Mesodermal cell (in vitro differentiated cells): ENCODE data around the gene DQX1.

Source experiments
- H3K27ac ChIP-seq: 2 replicates; pipeline ENCODE4 v1.7.0; 2013; ENCODE audit warnings: mild to moderate bottlenecking, low read depth, low read length, moderate library complexity; ENCODE audit not compliant: severe bottlenecking
- H3K36me3 ChIP-seq: 2 replicates; pipeline ENCODE4 v1.7.1; 2013; ENCODE audit warnings: mild to moderate bottlenecking, low read length, moderate library complexity; ENCODE audit not compliant: control insufficient read depth, insufficient read depth
- H3K4me1 ChIP-seq: one replicate; pipeline ENCODE4 v1.7.1; 2013; ENCODE audit warnings: mild to moderate bottlenecking, low read length; ENCODE audit not compliant: insufficient read depth, control insufficient read depth, poor library complexity, severe bottlenecking
- H3K4me3 ChIP-seq: 2 replicates; pipeline ENCODE4 v1.7.0; 2013; ENCODE audit warnings: low read length, control low read depth, mild to moderate bottlenecking; ENCODE audit not compliant: insufficient read depth, poor library complexity, severe bottlenecking; ENCODE audit errors: extremely low read depth
- H3K9me3 ChIP-seq: 2 replicates; pipeline ENCODE4 v1.7.1; 2013; ENCODE audit warnings: mild to moderate bottlenecking, low read length, moderate library complexity; ENCODE audit not compliant: control insufficient read depth
- WGBS, 2 experiments: methylation state at CpG; one replicate each; pipeline ENCODE4 v1.1.5; 2013; ENCODE audit warnings: missing lambda C conversion rate in 2 of 2; ENCODE audit not compliant: insufficient coverage in 2 of 2; 5-methylcytosine and 5-hydroxymethylcytosine counted together

Gene DQX1

GRCh38 chr2:74542978-74543377 lies 16.9 kb upstream of the DQX1 start:
- H3K9me3 ChIP-seq = no peaks in the 10 kb centered on the region
- no CpG with 5 or more reads among the region's 1 CpG for WGBS, 2 experiments

DNA sequence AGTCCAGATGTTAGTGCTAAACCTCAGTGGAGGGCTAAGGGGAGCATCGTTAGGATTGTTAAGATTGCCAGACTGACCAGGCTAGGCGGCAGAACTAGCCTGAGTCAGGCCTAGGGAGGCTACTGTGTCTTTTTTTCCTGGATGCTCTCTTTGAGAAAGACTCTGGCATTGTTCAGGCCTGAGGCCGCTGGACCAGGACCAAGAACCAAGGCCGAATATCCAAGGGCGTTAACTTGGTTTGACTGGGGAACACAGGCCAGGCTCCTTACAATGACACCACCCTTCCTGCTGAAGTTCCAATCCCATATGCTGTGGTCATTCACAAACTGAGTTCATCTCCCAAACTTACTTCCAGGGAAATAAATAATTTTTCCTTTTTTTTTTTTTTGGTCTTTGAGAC lies 14.3 kb upstream of the DQX1 start:
- Histone ChIP-seq H3K4me1 (peaks cover 5% of the 10 kb centered on the region), H3K27ac (no peak overlapping the region), H3K9me3 (no peaks in the 10 kb centered on the region), H3K36me3 (peaks cover 8% of the 10 kb centered on the region), H3K4me3 (no peak overlapping the region)
- WGBS, 2 experiments = 100% methylated on average over 5 of the region's 5 CpGs

More at GRCh38 chr2:74542978-74543377, 16.9 kb upstream of the DQX1 start:
- no peaks in the 10 kb centered on the region for H3K4me1 ChIP-seq
- peaks cover 8% of the 10 kb centered on the region for H3K36me3 ChIP-seq
- no peak overlapping the region for H3K4me3 ChIP-seq
- H3K27ac ChIP-seq = no peak overlapping the region

DNA sequence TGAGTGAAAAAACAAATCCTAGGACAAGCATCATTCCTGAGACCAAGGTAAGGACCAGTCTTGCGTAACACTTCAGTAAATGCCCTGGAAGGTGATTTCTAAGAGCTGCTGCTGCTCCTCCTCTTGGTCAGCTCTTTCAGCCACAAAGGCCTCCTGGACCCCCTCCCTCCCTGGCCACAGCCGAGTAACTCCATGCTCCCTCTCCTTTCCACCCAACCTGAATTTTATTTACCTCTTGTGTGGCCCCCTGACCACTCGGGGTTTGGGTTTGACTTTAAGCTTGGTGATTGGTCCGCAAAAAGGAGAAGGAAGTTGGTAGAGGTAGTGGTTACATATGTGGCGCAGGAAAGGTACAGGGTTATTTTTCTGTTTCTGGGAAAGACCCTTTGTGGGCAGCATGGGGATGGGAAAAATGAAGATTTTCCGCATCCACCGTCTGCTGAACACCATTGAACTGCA lies 12.9 kb upstream of the DQX1 start:
- H3K4me1 ChIP-seq = peaks cover 5% of the 10 kb centered on the region
- WGBS, 2 experiments = 92 to 100% methylated on average over 4 to 7 of the region's 7 CpGs
- no peaks in the 10 kb centered on the region for H3K9me3 ChIP-seq
- H3K4me3 ChIP-seq = no peak overlapping the region
- peaks cover 13% of the 10 kb centered on the region for H3K36me3 ChIP-seq
- no peak overlapping the region for H3K27ac ChIP-seq

- Histone ChIP-seq H3K36me3 (peaks cover 30% of the 10 kb centered on the region), H3K4me1 (peaks cover 5% of the 10 kb centered on the region), H3K4me3 (no peak overlapping the region), H3K9me3 (no peaks in the 10 kb centered on the region), H3K27ac (no peak overlapping the region)
- WGBS, 2 experiments = 76 to 83% methylated on average over 4 of the region's 4 CpGs
Measured at GRCh38 chr2:74537140-74537539, 11.1 kb upstream of the DQX1 start.

- H3K27ac ChIP-seq = no peak overlapping the region
- WGBS, 2 experiments = 92 to 95% methylated on average over 18 to 21 of the region's 23 CpGs
- peaks cover 5% of the 10 kb centered on the region for H3K4me1 ChIP-seq
- no peak overlapping the region for H3K4me3 ChIP-seq
- H3K9me3 ChIP-seq = no peaks in the 10 kb centered on the region
- H3K36me3 ChIP-seq = peaks cover 33% of the 10 kb centered on the region
Measured at GRCh38 chr2:74536166-74536950, 10.3 kb upstream of the DQX1 start.

DNA sequence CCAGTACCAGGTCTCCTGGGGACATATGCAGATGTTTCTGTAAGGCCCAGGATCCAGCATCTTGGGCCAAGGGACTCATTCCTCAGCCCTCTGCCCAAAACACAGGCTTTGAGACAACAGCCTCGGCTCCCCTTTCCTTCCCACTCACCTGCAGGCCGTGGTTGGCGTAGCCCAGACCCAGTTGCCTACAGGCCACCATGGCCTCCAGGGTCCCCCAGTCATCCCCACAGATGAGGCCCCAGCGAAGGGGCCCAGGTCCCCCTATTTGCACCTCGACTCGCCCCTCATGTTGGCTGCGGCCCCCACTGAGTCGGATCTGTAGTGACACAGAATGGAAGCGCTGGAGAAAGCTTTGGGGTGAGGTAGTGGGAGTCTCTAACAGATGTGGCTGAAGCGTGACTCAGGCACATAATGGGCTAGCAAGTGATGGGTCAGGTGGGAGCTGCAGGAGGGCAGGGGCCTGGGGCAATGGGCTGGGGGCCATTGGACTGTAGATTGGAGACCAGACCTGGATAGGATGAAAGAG lies 9.5 kb upstream of the DQX1 start:
- Histone ChIP-seq H3K4me1 (peaks cover 9% of the 10 kb centered on the region), H3K27ac (no peak overlapping the region), H3K4me3 (no peak overlapping the region), H3K36me3 (peaks cover 39% of the 10 kb centered on the region), H3K9me3 (no peaks in the 10 kb centered on the region)
- WGBS, 2 experiments = 93 to 94% methylated on average over 5 to 8 of the region's 10 CpGs

GRCh38 chr2:74534411-74534810 lies 8.4 kb upstream of the DQX1 start:
- H3K27ac ChIP-seq = no peak overlapping the region
- H3K36me3 ChIP-seq = peaks cover 35% of the 10 kb centered on the region
- 91 to 95% methylated on average over 10 of the region's 12 CpGs for WGBS, 2 experiments
- H3K9me3 ChIP-seq = no peaks in the 10 kb centered on the region
- H3K4me3 ChIP-seq = no peak overlapping the region
- H3K4me1 ChIP-seq = peaks cover 9% of the 10 kb centered on the region

GRCh38 chr2:74533464-74533863 lies 7.4 kb upstream of the DQX1 start:
- peaks cover 37% of the 10 kb centered on the region for H3K36me3 ChIP-seq
- no peak overlapping the region for H3K27ac ChIP-seq
- WGBS, 2 experiments = 97 to 100% methylated on average over 4 of the region's 4 CpGs
- no peaks in the 10 kb centered on the region for H3K9me3 ChIP-seq
- H3K4me3 ChIP-seq = no peak overlapping the region
- peaks cover 14% of the 10 kb centered on the region for H3K4me1 ChIP-seq

- no peaks in the 10 kb centered on the region for H3K9me3 ChIP-seq
- H3K4me1 ChIP-seq = peaks cover 17% of the 10 kb centered on the region
- no peak overlapping the region for H3K4me3 ChIP-seq
- no peak overlapping the region for H3K27ac ChIP-seq
- peaks cover 50% of the 10 kb centered on the region for H3K36me3 ChIP-seq
Measured at GRCh38 chr2:74532222-74532621, 6.2 kb upstream of the DQX1 start.

GRCh38 chr2:74531666-74532065 lies 5.6 kb upstream of the DQX1 start:
- Histone ChIP-seq H3K9me3 (no peaks in the 10 kb centered on the region), H3K27ac (no peak overlapping the region), H3K4me3 (no peak overlapping the region), H3K36me3 (peaks cover 55% of the 10 kb centered on the region), H3K4me1 (peaks cover 12% of the 10 kb centered on the region)
- 86 to 87% methylated on average over 4 to 7 of the region's 7 CpGs for WGBS, 2 experiments
